NCI-H748 (cell line): ENCODE measurements around the gene ODAM.
"Not testable (repeated sequence)": the region's sequence is repeated elsewhere in the genome, so short reads cannot be mapped to it uniquely, and the experiment has no call there.

Experiments used
- DNase-seq: peaks from one replicate; lab custom pipeline; 2025; ENCODE audit not compliant: unreplicated experiment; lab: John Stamatoyannopoulos, UW

The ODAM gene

GRCh38 chr4:70221389-70221788 is 25.9 kb downstream of the ODAM start:
- not testable (repeated sequence) for DNase-seq

GRCh38 chr4:70221818-70222217 is 26.3 kb downstream of the ODAM start:
- DNase-seq: not testable (repeated sequence)

GRCh38 chr4:70225824-70226223 is 30.3 kb downstream of the ODAM start, which contains the start of gene FDCSP:
Gene FDCSP (plus strand): TSS chr4:70226124. CDS start chr4:70231195, 5,071 bp downstream.
- DNase-seq: no peak

- DNase-seq: no peak
These were observed 40.6 kb downstream of the ODAM start for GRCh38 chr4:70236125-70236524.

GRCh38 chr4:70239131-70239883 is 43.8 kb downstream of the ODAM start:
- DNase-seq: no peak

GRCh38 chr4:70239884-70240591 is 44.5 kb downstream of the ODAM start:
- no peak for DNase-seq

GRCh38 chr4:70242297-70242696 is 46.8 kb downstream of the ODAM start, which contains the start of gene CSN3:
Gene CSN3 (plus strand): TSS chr4:70242597. CDS start chr4:70244820, 2,223 bp downstream.
- DNase-seq: not testable (repeated sequence)

- no peak for DNase-seq
These were observed 47.6 kb downstream of the ODAM start for GRCh38 chr4:70243091-70243490.

GRCh38 chr4:70251250-70251944 is 55.9 kb downstream of the ODAM start:
- no peak for DNase-seq

- DNase-seq: no peak
These were observed 56.4 kb downstream of the ODAM start for GRCh38 chr4:70251945-70252277.
